H1 (cell line): ENCODE results near the gene GSG1L. TPM values are rescaled to one million over a fixed set of nuclear protein-coding genes. Genes with fewer than 3 reads are reported as not detected.

Experiments used
- CTCF ChIA-PET: fragments of 300-600 bp; sonication (Branson Sonifier 250); formaldehyde crosslinking; loops from one replicate; lab custom pipeline; 2021; ENCODE audit not compliant: partially characterized antibody; lab: Charles Lee
- POLR2A ChIA-PET: fragments of 300-600 bp; sonication (Branson Sonifier 250); formaldehyde crosslinking; loops from one replicate; lab custom pipeline; 2021; ENCODE audit warnings: inconsistent platforms; ENCODE audit not compliant: partially characterized antibody; lab: Charles Lee
- DNase-seq, 2 experiments: peaks; one replicate each; pipeline versions ENCODE4 v3.0.0 to v3.0.0-alpha.2; 2010 to 2022; ENCODE audit warnings: low spot score in 2 of 2, low read depth in 1 of 2, mixed read lengths in 1 of 2
- FAIRE-seq: peaks from 2 replicates; lab custom pipeline; 2011; peaks lifted over from hg19 to GRCh38; lab: Jason Lieb, UNC
- H2AFZ ChIP-seq: 2 replicates; pipeline ENCODE4 v1.8.1; 2012; ENCODE audit warnings: low read length, inconsistent platforms
- H2AK5ac ChIP-seq: 2 replicates; pipeline ENCODE4 v1.6.1; 2013; ENCODE audit warnings: low read depth, low read length
- H2BK120ac ChIP-seq: replicated peaks from 2 replicates; pipeline ENCODE3; 2013; ENCODE audit warnings: low read depth, low read length, inconsistent platforms
- H2BK12ac ChIP-seq: 2 replicates; pipeline ENCODE4 v1.6.1; 2013; ENCODE audit warnings: low read depth, low read length
- H2BK15ac ChIP-seq: 2 replicates; pipeline ENCODE4 v1.6.1; 2013; ENCODE audit warnings: low read length
- H2BK20ac ChIP-seq: 2 replicates; pipeline ENCODE4 v1.6.1; 2013; ENCODE audit warnings: low read length
- H2BK5ac ChIP-seq: 2 replicates; pipeline ENCODE4 v1.6.1; 2013; ENCODE audit warnings: low read depth, low read length
- H3K14ac ChIP-seq: 2 replicates; pipeline ENCODE4 v1.6.1; 2013; ENCODE audit warnings: inconsistent platforms; ENCODE audit not compliant: insufficient read length
- H3K18ac ChIP-seq: 2 replicates; pipeline ENCODE4 v1.6.1; 2013; ENCODE audit warnings: low read length; ENCODE audit errors: extremely low read depth
- H3K23ac ChIP-seq: 2 replicates; pipeline ENCODE4 v1.6.1; 2013; ENCODE audit warnings: inconsistent platforms; ENCODE audit not compliant: insufficient read length
- H3K23me2 ChIP-seq: 2 replicates; pipeline ENCODE4 v1.6.1; 2013; ENCODE audit warnings: low read depth, low read length
- H3K27ac ChIP-seq: 2 replicates; pipeline ENCODE4 v1.6.1; 2011; ENCODE audit warnings: low read depth, low read length, inconsistent platforms
- H3K27me3 ChIP-seq, 4 experiments: replicated peaks in 1 of 4; 1 replicate in 1 of 4; 2 replicates in 3 of 4; pipeline versions ENCODE4 v1.6.1 to v1.8.1; 2011 to 2013; ENCODE audit warnings: low read length in 3 of 4, mild to moderate bottlenecking in 3 of 4, inconsistent platforms in 2 of 4, mixed read lengths in 2 of 4, moderate library complexity in 1 of 4; ENCODE audit not compliant: control insufficient read depth in 3 of 4, insufficient read depth in 3 of 4; ENCODE audit errors: extremely low read depth in 1 of 4
- H3K36me3 ChIP-seq, 4 experiments: 2 replicates each; pipeline versions ENCODE4 v1.6.1 to v1.8.1; 2011 to 2013; ENCODE audit warnings: mild to moderate bottlenecking in 4 of 4, low read length in 3 of 4, moderate library complexity in 2 of 4, control low read depth in 1 of 4, inconsistent platforms in 1 of 4; ENCODE audit not compliant: insufficient read depth in 4 of 4, control insufficient read depth in 2 of 4
- H3K4ac ChIP-seq: replicated peaks from 2 replicates; pipeline ENCODE3; 2013; ENCODE audit warnings: low read length, low read depth, mixed read lengths, inconsistent platforms; ENCODE audit not compliant: insufficient read length
- H3K4me1 ChIP-seq, 4 experiments: replicated peaks in 1 of 4; 1 replicate in 1 of 4; 2 replicates in 3 of 4; pipeline versions ENCODE4 v1.6.1 to v1.8.1; 2011 to 2013; ENCODE audit warnings: low read length in 3 of 4, inconsistent platforms in 2 of 4, mixed read lengths in 1 of 4; ENCODE audit not compliant: insufficient read depth in 4 of 4, control insufficient read depth in 3 of 4
- H3K4me2 ChIP-seq, 2 experiments: 2 replicates each; pipeline versions ENCODE4 v1.6.1 to v1.8.1; 2011 to 2013; ENCODE audit warnings: low read depth in 2 of 2, low read length in 2 of 2, control low read depth in 1 of 2, inconsistent platforms in 1 of 2, mild to moderate bottlenecking in 1 of 2; ENCODE audit not compliant: insufficient read depth in 1 of 2
- H3K4me3 ChIP-seq, 4 experiments: fragments of 200-600, 300-600 bp in 1 of 4; sonication (generic), shearing (Covaris generic), sonication (Bioruptor Twin) in 1 of 4; 2 replicates each; pipeline versions ENCODE4 v1.5.1 to v1.8.1; 2011 to 2016; ENCODE audit warnings: low read length in 4 of 4, low read depth in 3 of 4, control low read depth in 2 of 4, inconsistent platforms in 2 of 4, mild to moderate bottlenecking in 2 of 4, mixed read lengths in 1 of 4, moderate library complexity in 1 of 4; ENCODE audit not compliant: insufficient read depth in 2 of 4; ENCODE audit errors: extremely low read depth in 1 of 4
- H3K56ac ChIP-seq: replicated peaks from 2 replicates; pipeline ENCODE3; 2013; ENCODE audit warnings: low read depth, mild to moderate bottlenecking, mixed read lengths, low read length, inconsistent platforms; ENCODE audit not compliant: insufficient read length
- H3K79me1 ChIP-seq: 2 replicates; pipeline ENCODE4 v1.6.1; 2013; ENCODE audit warnings: low read depth, low read length, control low read depth
- H3K79me2 ChIP-seq, 2 experiments: 2 replicates each; pipeline versions ENCODE4 v1.6.1 to v1.8.1; 2012 to 2013; ENCODE audit warnings: low read length in 2 of 2, mild to moderate bottlenecking in 2 of 2, inconsistent platforms in 1 of 2; ENCODE audit not compliant: insufficient read depth in 2 of 2, control insufficient read depth in 1 of 2
- H3K9ac ChIP-seq, 4 experiments: replicated peaks in 1 of 4; 1 replicate in 1 of 4; 2 replicates in 3 of 4; pipeline versions ENCODE4 v1.6.1 to v1.8.1; 2011 to 2013; ENCODE audit warnings: low read depth in 3 of 4, low read length in 3 of 4, control low read depth in 2 of 4, mild to moderate bottlenecking in 2 of 4, moderate library complexity in 2 of 4, inconsistent platforms in 1 of 4; ENCODE audit errors: extremely low read depth in 1 of 4
- H3K9me3 ChIP-seq, 2 experiments: 2 replicates each; pipeline versions ENCODE4 v1.6.1 to v1.8.1; 2012 to 2013; ENCODE audit warnings: mild to moderate bottlenecking in 2 of 2, moderate library complexity in 2 of 2, control low read depth in 1 of 2, inconsistent platforms in 1 of 2, low read depth in 1 of 2, low read length in 1 of 2, mixed read lengths in 1 of 2; ENCODE audit not compliant: insufficient read depth in 2 of 2
- H4K20me1 ChIP-seq, 2 experiments: replicated peaks in 1 of 2; 2 replicates each; pipeline versions ENCODE3 to v1.8.1; 2011 to 2013; ENCODE audit warnings: inconsistent platforms in 2 of 2, low read length in 2 of 2, mild to moderate bottlenecking in 1 of 2; ENCODE audit not compliant: insufficient read depth in 2 of 2, control insufficient read depth in 1 of 2
- H4K5ac ChIP-seq: 2 replicates; pipeline ENCODE4 v1.6.1; 2013; ENCODE audit warnings: low read length, low read depth, mixed read lengths, inconsistent platforms; ENCODE audit not compliant: insufficient read length
- H4K8ac ChIP-seq: 2 replicates; pipeline ENCODE4 v1.8.0; 2013; ENCODE audit warnings: mild to moderate bottlenecking, moderate library complexity, low read length, inconsistent platforms; ENCODE audit not compliant: insufficient read depth; ENCODE audit errors: extremely low read depth
- H4K91ac ChIP-seq: replicated peaks from 2 replicates; pipeline ENCODE3; 2013; ENCODE audit warnings: low read length, mixed read lengths, inconsistent platforms; ENCODE audit not compliant: insufficient read length
- CHD2 ChIP-seq: IDR thresholded peaks from 2 replicates; pipeline ENCODE4 v1.6.1; 2012; ENCODE audit warnings: low read length, improper control_type of control experiment
- GABPA ChIP-seq: IDR thresholded peaks from 2 replicates; pipeline ENCODE4 v1.6.1; 2011; ENCODE audit warnings: mild to moderate bottlenecking, low read length, moderate library complexity, borderline replicate concordance; ENCODE audit not compliant: insufficient read depth
- GTF2F1 ChIP-seq: IDR thresholded peaks from 2 replicates; pipeline ENCODE4 v1.6.1; 2012; ENCODE audit warnings: low read depth, low read length, improper control_type of control experiment, borderline replicate concordance
- KDM4A ChIP-seq: IDR thresholded peaks from one replicate; pipeline ENCODE4 v1.7.1; 2012; ENCODE audit warnings: low read depth, mild to moderate bottlenecking, moderate library complexity, low read length, inconsistent platforms; ENCODE audit not compliant: severe bottlenecking
- MAX ChIP-seq: IDR thresholded peaks from 2 replicates; pipeline ENCODE4 v1.6.1; 2012; ENCODE audit warnings: inconsistent platforms
- SIRT6 ChIP-seq: IDR thresholded peaks from one replicate; pipeline ENCODE4 v1.7.1; 2012; ENCODE audit warnings: low read length, inconsistent platforms
- TAF7 ChIP-seq: optimal IDR thresholded peaks from 2 replicates; pipeline ENCODE3; 2011; ENCODE audit warnings: low read depth, mild to moderate bottlenecking, inconsistent platforms, low read length, moderate library complexity, borderline replicate concordance
- WGBS, 2 experiments: shearing (Covaris generic) in 1 of 2; methylation state at CpG; one replicate each; pipeline versions ENCODE4 v1.1.6 to v1.1.7; 2013 to 2015; ENCODE audit warnings: low lambda C conversion rate in 2 of 2, mixed read lengths in 2 of 2, inconsistent platforms in 1 of 2, low coverage in 1 of 2, missing lambda C conversion rate in 1 of 2; ENCODE audit not compliant: insufficient replicate concordance in 2 of 2, insufficient coverage in 1 of 2, insufficient read length in 1 of 2; ENCODE audit errors: extremely low coverage in 1 of 2, missing lambda C conversion rate in 1 of 2; 5-methylcytosine and 5-hydroxymethylcytosine counted together
- polyA plus RNA-seq, 7 experiments: library from polyadenylated mRNA; depleted of rRNA in 3 of 7; stranded (reverse) in 5 of 7; unstranded in 2 of 7; fragments of >200 nt in 5 of 7; fragments of 200-250 nt in 2 of 7; gene quantifications; 1 replicate in 5 of 7; 2 replicates in 1 of 7; 4 replicates in 1 of 7; pipeline versions ENCODE4 v1.2.1 to v1.2.3, GENCODE V29; 2011 to 2013; ENCODE audit warnings: missing spikeins in 2 of 7, mixed read lengths in 2 of 7
- total RNA-seq: library from RNA; stranded (reverse); fragmentation: NEBNext Ultra II Directional; extraction: Animal tissue kit (Norgen Biotek cat#: 25700); gene quantifications from 2 replicates; pipeline ENCODE4 v1.2.1, GENCODE V29; 2021

Gene GSG1L
- total and polyA plus RNA-seq, 2 of the 8 experiments (the other 6 are each of a cell fraction or from before 2014, with no cell fraction given), result 0.71 to 1.1 TPM

- no peaks in the 10 kb centered on the region for H3K27me3 ChIP-seq
- H3K4ac ChIP-seq, result no peak overlapping the region
- H3K14ac ChIP-seq, result no peak overlapping the region
- no peaks in the 10 kb centered on the region for H3K9me3 ChIP-seq
- no peak overlapping the region for H3K9ac ChIP-seq
- no peak for FAIRE-seq
- H3K4me2 ChIP-seq, result no peak overlapping the region
- DNase-seq, result no peak
- no peaks in the 10 kb centered on the region for H3K79me1 ChIP-seq
- no peaks in the 10 kb centered on the region for H3K36me3 ChIP-seq
- no peaks in the 10 kb centered on the region for H3K79me2 ChIP-seq
- H2BK120ac ChIP-seq, result no peak overlapping the region
- H3K23me2 ChIP-seq, result no peaks in the 10 kb centered on the region
- no peak overlapping the region for H3K56ac ChIP-seq
- H2AK5ac ChIP-seq, result no peak overlapping the region
- no peak overlapping the region for H3K4me3 ChIP-seq
- H4K20me1 ChIP-seq, result no peaks in the 10 kb centered on the region
- no peak overlapping the region for H3K18ac ChIP-seq
- H4K5ac ChIP-seq, result no peak overlapping the region
- H2BK20ac ChIP-seq, result no peak overlapping the region
- ChIA-PET POLR2A (no interaction called here), CTCF (interaction anchor here (0.6 to 10.4 kb wide), 4 partner anchors 77 to 294 kb away, joined by 3 to 158 read pairs (median 14); no protein-coding TSS in a partner anchor)
- TF ChIP-seq SIRT6 (no peak), GABPA (no peak), KDM4A (no peak), CHD2 (no peak), GTF2F1 (no peak), MAX (no peak), TAF7 (no peak)
- H3K27ac ChIP-seq, result no peak overlapping the region
- H4K91ac ChIP-seq, result no peak overlapping the region
- H3K4me1 ChIP-seq, result 0 out of 7 replicates have a peak, but pooled peaks cover 0 to 1% (median 0%) of the 10 kb centered on the region in 4 experiments
- WGBS, 2 experiments, result 90% methylated on average over 17 of the region's 19 CpGs; no CpG with 5 or more reads in 1 of the 2 experiments
- no peak overlapping the region for H3K23ac ChIP-seq
- H2BK12ac ChIP-seq, result no peak overlapping the region
- no peak overlapping the region for H2BK15ac ChIP-seq
- no peak overlapping the region; the same call in 1 of the 2 replicates for H4K8ac ChIP-seq
- H2BK5ac ChIP-seq, result no peak overlapping the region
- H2AFZ ChIP-seq, result no peak overlapping the region
These were observed 281.3 kb downstream of the GSG1L start for GRCh38 chr16:27781981-27782880.
